ENCODE results near the gene ACVR1.

DNA sequence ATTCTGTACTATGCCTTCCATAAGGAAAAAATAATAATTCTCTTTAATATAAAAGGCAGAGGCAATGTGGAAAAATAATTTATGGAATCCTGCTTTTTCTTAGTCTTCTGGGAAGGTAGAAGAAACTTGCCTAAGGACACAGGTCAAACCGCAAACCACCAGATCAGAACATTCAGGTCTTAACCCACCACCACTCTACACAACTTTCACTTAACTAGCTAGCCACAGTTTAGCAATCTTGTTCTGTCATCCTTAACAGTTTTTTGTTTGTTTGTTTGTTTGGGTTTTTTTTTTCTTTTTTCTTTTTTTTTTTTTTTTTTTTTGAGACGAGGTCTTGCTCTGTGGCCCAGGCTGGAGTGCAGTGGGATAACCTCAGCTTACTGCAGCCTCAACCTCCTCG lies 70.6 kb downstream of the ACVR1 start:
- TF ChIP-seq, protein P1, sequence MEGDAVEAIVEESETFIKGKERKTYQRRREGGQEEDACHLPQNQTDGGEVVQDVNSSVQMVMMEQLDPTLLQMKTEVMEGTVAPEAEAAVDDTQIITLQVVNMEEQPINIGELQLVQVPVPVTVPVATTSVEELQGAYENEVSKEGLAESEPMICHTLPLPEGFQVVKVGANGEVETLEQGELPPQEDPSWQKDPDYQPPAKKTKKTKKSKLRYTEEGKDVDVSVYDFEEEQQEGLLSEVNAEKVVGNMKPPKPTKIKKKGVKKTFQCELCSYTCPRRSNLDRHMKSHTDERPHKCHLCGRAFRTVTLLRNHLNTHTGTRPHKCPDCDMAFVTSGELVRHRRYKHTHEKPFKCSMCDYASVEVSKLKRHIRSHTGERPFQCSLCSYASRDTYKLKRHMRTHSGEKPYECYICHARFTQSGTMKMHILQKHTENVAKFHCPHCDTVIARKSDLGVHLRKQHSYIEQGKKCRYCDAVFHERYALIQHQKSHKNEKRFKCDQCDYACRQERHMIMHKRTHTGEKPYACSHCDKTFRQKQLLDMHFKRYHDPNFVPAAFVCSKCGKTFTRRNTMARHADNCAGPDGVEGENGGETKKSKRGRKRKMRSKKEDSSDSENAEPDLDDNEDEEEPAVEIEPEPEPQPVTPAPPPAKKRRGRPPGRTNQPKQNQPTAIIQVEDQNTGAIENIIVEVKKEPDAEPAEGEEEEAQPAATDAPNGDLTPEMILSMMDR (IDR thresholded peaks at IDR 0.05): no peak
- TF ChIP-seq EP300 (IDR thresholded peaks at IDR 0.05) (no peak), POLR2A (IDR thresholded peaks at IDR 0.05) (no peak)
